Activated T-cell treated with anti-CD3 and anti-CD28 coated beads, Interleukin-2, amount 50 U/mL, for 1 hour (primary cell): Measurements from ENCODE around the gene TBRG4.

Experiments used
- DNase-seq: peaks from one replicate; pipeline ENCODE4 v3.0.0-alpha.2; 2020

The TBRG4 gene

GRCh38 chr7:45087301-45088145, 24.0 kb downstream of the TBRG4 start:
- no peak for DNase-seq

- DNase-seq = no peak
Measured at GRCh38 chr7:45086331-45087065, 25.0 kb downstream of the TBRG4 start.

- no peak for DNase-seq
Measured at GRCh38 chr7:45085619-45086200, 25.8 kb downstream of the TBRG4 start.

- no peak for DNase-seq
Measured at GRCh38 chr7:45084901-45085618, 26.4 kb downstream of the TBRG4 start.

GRCh38 chr7:45084336-45084735, 27.2 kb downstream of the TBRG4 start:
- no peak for DNase-seq

GRCh38 chr7:45082831-45083331, 28.6 kb downstream of the TBRG4 start:
- DNase-seq = peak; percentile 17

GRCh38 chr7:45082031-45082830, 29.3 kb downstream of the TBRG4 start:
- peak; percentile 14 for DNase-seq

GRCh38 chr7:45081670-45081974, 29.9 kb downstream of the TBRG4 start:
- no peak for DNase-seq

GRCh38 chr7:45080958-45081669, 30.4 kb downstream of the TBRG4 start:
- DNase-seq = peak; percentile 18

- DNase-seq = no peak
Measured at GRCh38 chr7:45080265-45080957, 31.1 kb downstream of the TBRG4 start.

GRCh38 chr7:45078125-45078681, 33.3 kb downstream of the TBRG4 start:
- no peak for DNase-seq

GRCh38 chr7:45077579-45077978, 33.9 kb downstream of the TBRG4 start:
- no peak for DNase-seq

GRCh38 chr7:45076946-45077345, 34.6 kb downstream of the TBRG4 start:
- no peak for DNase-seq

GRCh38 chr7:45075871-45076796, 35.4 kb downstream of the TBRG4 start:
- DNase-seq = no peak

GRCh38 chr7:45075355-45075644, 36.2 kb downstream of the TBRG4 start:
- DNase-seq = no peak

GRCh38 chr7:45074528-45075354, 36.8 kb downstream of the TBRG4 start:
- DNase-seq = no peak

- DNase-seq = no peak
Measured at GRCh38 chr7:45073786-45074527, 37.5 kb downstream of the TBRG4 start.
